Prostate gland (tissue), 2 donors: ENCODE data around the gene PRKAR1B.

ENCODE experiments used
- POLR2A ChIP-seq: fragments of 450-650 bp; IDR thresholded peaks from one replicate; pipeline ENCODE4 v1.6.1; 2016; ENCODE audit warnings: antibody characterized with exemption, mild to moderate bottlenecking
- POLR2AphosphoS5 ChIP-seq: sonication (generic); formaldehyde crosslinking; IDR thresholded peaks from one replicate; pipeline ENCODE4 v1.6.1; 2017; ENCODE audit warnings: antibody characterized with exemption
- TF ChIP-seq, protein P1 (sequence below), 4 experiments: fragments of 200-600 bp in 2 of 4; fragments of 450-650 bp in 2 of 4; sonication (generic) in 2 of 4; IDR thresholded peaks; 1 replicate in 3 of 4; 2 replicates in 1 of 4; pipeline ENCODE4 v1.5.1; 2016 to 2019; ENCODE audit warnings: antibody characterized with exemption in 4 of 4, mild to moderate bottlenecking in 2 of 4, moderate library complexity in 2 of 4

GRCh38 chr7:598899-599298 lies 128.2 kb downstream of the PRKAR1B start:
- TF ChIP-seq POLR2AphosphoS5: no peak
- TF ChIP-seq, protein P1, sequence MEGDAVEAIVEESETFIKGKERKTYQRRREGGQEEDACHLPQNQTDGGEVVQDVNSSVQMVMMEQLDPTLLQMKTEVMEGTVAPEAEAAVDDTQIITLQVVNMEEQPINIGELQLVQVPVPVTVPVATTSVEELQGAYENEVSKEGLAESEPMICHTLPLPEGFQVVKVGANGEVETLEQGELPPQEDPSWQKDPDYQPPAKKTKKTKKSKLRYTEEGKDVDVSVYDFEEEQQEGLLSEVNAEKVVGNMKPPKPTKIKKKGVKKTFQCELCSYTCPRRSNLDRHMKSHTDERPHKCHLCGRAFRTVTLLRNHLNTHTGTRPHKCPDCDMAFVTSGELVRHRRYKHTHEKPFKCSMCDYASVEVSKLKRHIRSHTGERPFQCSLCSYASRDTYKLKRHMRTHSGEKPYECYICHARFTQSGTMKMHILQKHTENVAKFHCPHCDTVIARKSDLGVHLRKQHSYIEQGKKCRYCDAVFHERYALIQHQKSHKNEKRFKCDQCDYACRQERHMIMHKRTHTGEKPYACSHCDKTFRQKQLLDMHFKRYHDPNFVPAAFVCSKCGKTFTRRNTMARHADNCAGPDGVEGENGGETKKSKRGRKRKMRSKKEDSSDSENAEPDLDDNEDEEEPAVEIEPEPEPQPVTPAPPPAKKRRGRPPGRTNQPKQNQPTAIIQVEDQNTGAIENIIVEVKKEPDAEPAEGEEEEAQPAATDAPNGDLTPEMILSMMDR (IDR thresholded peaks at IDR 0.05): no peak
- no peak for TF ChIP-seq POLR2A
